Panc1 (cell line): ENCODE measurements around the gene MAG. TPM values are rescaled to one million over a fixed set of nuclear protein-coding genes. Genes with fewer than 3 reads are reported as not detected.

Experiments
- ATAC-seq: fragments of 200-7000 bp; cut with Tn5 transposase; 2 replicates; pipeline ENCODE4 v1.9.1; 2020; ENCODE audit warnings: mild to moderate bottlenecking, moderate library complexity
- BruUV-seq: library from RNA; stranded (reverse); fragments of 400-500 nt; replicated peaks from 2 replicates; lab custom pipeline; 2021; lab: Mats Ljungman, UMichigan
- CTCF ChIA-PET: fragments of 300-600 bp; sonication (Branson Sonifier 250); formaldehyde crosslinking; loops from one replicate; lab custom pipeline; 2022; ENCODE audit warnings: antibody characterized with exemption; lab: Charles Lee
- POLR2A ChIA-PET: fragments of 300-600 bp; sonication (Branson Sonifier 250); formaldehyde crosslinking; loops from one replicate; lab custom pipeline; 2022; ENCODE audit warnings: antibody characterized with exemption; lab: Charles Lee
- DNase-seq: peaks from one replicate; pipeline ENCODE4 v3.0.0-alpha.2; 2010; ENCODE audit warnings: low read depth, low spot score
- H3K27ac ChIP-seq: 2 replicates; pipeline ENCODE4 v1.5.1; 2011; ENCODE audit warnings: mild to moderate bottlenecking, low read length, inconsistent platforms
- H3K27me3 ChIP-seq: fragments of 200-500 bp; sonication (Bioruptor generic); 2 replicates; pipeline ENCODE4 v1.6.0; 2014; ENCODE audit warnings: low read length, inconsistent platforms; ENCODE audit not compliant: control insufficient read depth, insufficient read depth
- H3K36me3 ChIP-seq: fragments of 200-500 bp; sonication (Bioruptor generic); 2 replicates; pipeline ENCODE4 v1.5.1; 2014; ENCODE audit warnings: inconsistent platforms, mild to moderate bottlenecking, low read length, moderate library complexity; ENCODE audit not compliant: control insufficient read depth, insufficient read depth
- H3K4me1 ChIP-seq: 2 replicates; pipeline ENCODE4 v1.5.1; 2011; ENCODE audit warnings: inconsistent platforms, mild to moderate bottlenecking, low read length, moderate library complexity; ENCODE audit not compliant: control insufficient read depth, insufficient read depth
- H3K4me3 ChIP-seq, 2 experiments: 2 replicates each; pipeline ENCODE4 v1.5.1; 2011 to 2012; ENCODE audit warnings: low read depth in 2 of 2, low read length in 2 of 2, mild to moderate bottlenecking in 2 of 2, inconsistent platforms in 1 of 2, moderate library complexity in 1 of 2
- H3K9me3 ChIP-seq: fragments of 200-500 bp; sonication (Bioruptor generic); 2 replicates; pipeline ENCODE4 v1.5.1; 2014; ENCODE audit warnings: low read depth, mild to moderate bottlenecking, inconsistent platforms, low read length, moderate library complexity; ENCODE audit not compliant: control insufficient read depth, insufficient read depth
- POLR2AphosphoS5 ChIP-seq: IDR thresholded peaks from 2 replicates; pipeline ENCODE4 v1.6.1; 2012; ENCODE audit warnings: mild to moderate bottlenecking, low read depth, low read length, moderate library complexity
- REST ChIP-seq, 2 experiments: IDR thresholded peaks; 2 replicates each; pipeline ENCODE4 v1.6.1; 2011 to 2012; ENCODE audit warnings: low read depth in 2 of 2, control low read depth in 1 of 2, low read length in 1 of 2, mild to moderate bottlenecking in 1 of 2, moderate library complexity in 1 of 2; ENCODE audit not compliant: insufficient read depth in 1 of 2
- SIN3A ChIP-seq: IDR thresholded peaks from 2 replicates; pipeline ENCODE4 v1.6.1; 2012; ENCODE audit warnings: low read depth, mild to moderate bottlenecking, low read length, moderate library complexity, borderline replicate concordance; ENCODE audit not compliant: insufficient read depth
- TCF7L2 ChIP-seq: IDR thresholded peaks from 2 replicates; pipeline ENCODE4 v1.6.1; 2011; ENCODE audit warnings: mild to moderate bottlenecking, low read depth, low read length, inconsistent platforms
- in situ Hi-C: cut with HindIII; loops from 2 replicates; pipeline ENCODE4 v1.10.0; 2016; ENCODE audit warnings: low sequenced_read_pairs, low pct_unique_long_range_greater_than_20kb
- intact Hi-C: fragments of 100-400 bp; cut with micrococcal nuclease; formaldehyde crosslinking; loops from one replicate; pipeline ENCODE4 v1.10.0; 2022; ENCODE audit not compliant: unreplicated experiment
- total RNA-seq: library from RNA; stranded (reverse); gene quantifications from one replicate; pipeline ENCODE4 v1.2.1, GENCODE V29; 2021; ENCODE audit not compliant: unreplicated experiment
- TF ChIP-seq, protein P1 (sequence below): fragments of 450-650 bp; IDR thresholded peaks from 2 replicates; pipeline ENCODE4 v1.5.1; 2017; ENCODE audit warnings: mild to moderate bottlenecking

MAG gene
- total RNA-seq, 1 experiment from 2014 or later = not detected

GRCh38 chr19:35279374-35279773 is 12.6 kb upstream of the MAG start:
- Histone ChIP-seq H3K27me3 (no peaks in the 10 kb centered on the region), H3K27ac (no peak overlapping the region), H3K36me3 (peaks cover 4% of the 10 kb centered on the region), H3K4me3 (no peak overlapping the region), H3K4me1 (no peaks in the 10 kb centered on the region), H3K9me3 (no peaks in the 10 kb centered on the region)
- TF ChIP-seq, protein P1, sequence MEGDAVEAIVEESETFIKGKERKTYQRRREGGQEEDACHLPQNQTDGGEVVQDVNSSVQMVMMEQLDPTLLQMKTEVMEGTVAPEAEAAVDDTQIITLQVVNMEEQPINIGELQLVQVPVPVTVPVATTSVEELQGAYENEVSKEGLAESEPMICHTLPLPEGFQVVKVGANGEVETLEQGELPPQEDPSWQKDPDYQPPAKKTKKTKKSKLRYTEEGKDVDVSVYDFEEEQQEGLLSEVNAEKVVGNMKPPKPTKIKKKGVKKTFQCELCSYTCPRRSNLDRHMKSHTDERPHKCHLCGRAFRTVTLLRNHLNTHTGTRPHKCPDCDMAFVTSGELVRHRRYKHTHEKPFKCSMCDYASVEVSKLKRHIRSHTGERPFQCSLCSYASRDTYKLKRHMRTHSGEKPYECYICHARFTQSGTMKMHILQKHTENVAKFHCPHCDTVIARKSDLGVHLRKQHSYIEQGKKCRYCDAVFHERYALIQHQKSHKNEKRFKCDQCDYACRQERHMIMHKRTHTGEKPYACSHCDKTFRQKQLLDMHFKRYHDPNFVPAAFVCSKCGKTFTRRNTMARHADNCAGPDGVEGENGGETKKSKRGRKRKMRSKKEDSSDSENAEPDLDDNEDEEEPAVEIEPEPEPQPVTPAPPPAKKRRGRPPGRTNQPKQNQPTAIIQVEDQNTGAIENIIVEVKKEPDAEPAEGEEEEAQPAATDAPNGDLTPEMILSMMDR = no peak
- TF ChIP-seq POLR2AphosphoS5 (no peak), REST (IDR thresholded peaks at IDR 0.05; ENCODE audit: insufficient read depth in 1 of 2, low read depth in 2 of 2, low read length in 1 of 2) (no peak), TCF7L2 (no peak), SIN3A (no peak)
- BruUV-seq = TSS peak; percentile 72
- DNase-seq (no peak), ATAC-seq (no peak)
- in situ Hi-C loops = no loop called here
- ChIA-PET POLR2A (no interaction called here), CTCF (no interaction called here)
- intact Hi-C loops = no loop called here

- ATAC-seq = no peak
- peaks cover 4% of the 10 kb centered on the region for H3K36me3 ChIP-seq
- no TSS peak for BruUV-seq
- CTCF ChIA-PET = interaction anchor here (0.6 kb wide), 1 partner anchor 8 kb away, joined by 3 read pairs; no protein-coding TSS in a partner anchor
- no peaks in the 10 kb centered on the region for H3K9me3 ChIP-seq
- no peak overlapping the region for H3K4me3 ChIP-seq
- H3K27me3 ChIP-seq = no peaks in the 10 kb centered on the region
- POLR2A ChIA-PET = no interaction called here
- no peak for TF ChIP-seq REST (IDR thresholded peaks at IDR 0.05; ENCODE audit: insufficient read depth in 1 of 2, low read depth in 2 of 2, low read length in 1 of 2)
- TF ChIP-seq SIN3A = no peak
- peak; percentile 33 for TF ChIP-seq POLR2AphosphoS5
- no peak for TF ChIP-seq TCF7L2
- TF ChIP-seq, protein P1 = no peak
- no peak overlapping the region for H3K27ac ChIP-seq
- DNase-seq = no peak
- in situ Hi-C loops = no loop called here
- no peaks in the 10 kb centered on the region for H3K4me1 ChIP-seq
- intact Hi-C loops = no loop called here
Measured at GRCh38 chr19:35279985-35280821, 11.8 kb upstream of the MAG start.
